ENCODE data around the gene MBNL3. TPM values are rescaled to one million over a fixed set of nuclear protein-coding genes. Genes with fewer than 3 reads are reported as not detected.

MBNL3 gene
- total RNA-seq, 1 experiment from 2014 or later = 0.39 TPM

- no peak for DNase-seq (ENCODE audit: low read depth, low spot score)
- ATAC-seq = no peak
- no peak for TF ChIP-seq TCF7L2 (IDR thresholded peaks at IDR 0.05; ENCODE audit: low read depth, low read length)
- no peak for TF ChIP-seq POLR2AphosphoS5 (IDR thresholded peaks at IDR 0.05; ENCODE audit: low read depth, low read length)
- no peak for TF ChIP-seq REST (IDR thresholded peaks at IDR 0.05; ENCODE audit: insufficient read depth in 1 of 2, low read depth in 2 of 2, low read length in 1 of 2)
- no peak for TF ChIP-seq CTCF (IDR thresholded peaks at IDR 0.05)
- no peak for TF ChIP-seq SIN3A (IDR thresholded peaks at IDR 0.05; ENCODE audit: borderline replicate concordance, insufficient read depth, low read depth, low read length)
- H3K9me3 ChIP-seq (ENCODE audit: control insufficient read depth, insufficient read depth, low read depth, low read length) = no peaks in the 10 kb centered on the region
- ChIA-PET CTCF (no interaction called here), POLR2A (no interaction called here)
- H3K4me1 ChIP-seq (ENCODE audit: control insufficient read depth, insufficient read depth, low read length) = no peaks in the 10 kb centered on the region
- H3K27me3 ChIP-seq (ENCODE audit: control insufficient read depth, insufficient read depth, low read length) = no peaks in the 10 kb centered on the region
- H3K4me3 ChIP-seq (ENCODE audit: low read depth in 2 of 2, low read length in 2 of 2) = no peak overlapping the region
- BruUV-seq (replicated peaks) = no TSS peak
- no peak overlapping the region for H3K27ac ChIP-seq (ENCODE audit: low read length)
- in situ Hi-C loops (cut with HindIII; ENCODE audit: low pct_unique_long_range_greater_than_20kb, low sequenced_read_pairs) = no loop called here
- intact Hi-C loops (cut with micrococcal nuclease; ENCODE audit: unreplicated experiment) = no loop called here
- no peaks in the 10 kb centered on the region for H3K36me3 ChIP-seq (ENCODE audit: control insufficient read depth, insufficient read depth, low read length)
These were observed 98.0 kb downstream of the MBNL3 start for GRCh38 chrX:132390792-132391191.

- POLR2A ChIA-PET = no interaction called here
- Histone ChIP-seq H3K4me3 (ENCODE audit: low read depth in 2 of 2, low read length in 2 of 2) (no peak overlapping the region), H3K27me3 (ENCODE audit: control insufficient read depth, insufficient read depth, low read length) (no peaks in the 10 kb centered on the region), H3K9me3 (ENCODE audit: control insufficient read depth, insufficient read depth, low read depth, low read length) (no peaks in the 10 kb centered on the region), H3K36me3 (ENCODE audit: control insufficient read depth, insufficient read depth, low read length) (no peaks in the 10 kb centered on the region), H3K27ac (ENCODE audit: low read length) (no peak overlapping the region), H3K4me1 (ENCODE audit: control insufficient read depth, insufficient read depth, low read length) (no peaks in the 10 kb centered on the region)
- ATAC-seq (no peak), DNase-seq (ENCODE audit: low read depth, low spot score) (no peak)
- no TSS peak for BruUV-seq (replicated peaks)
- no peak for TF ChIP-seq POLR2AphosphoS5 (IDR thresholded peaks at IDR 0.05; ENCODE audit: low read depth, low read length)
- no peak for TF ChIP-seq TCF7L2 (IDR thresholded peaks at IDR 0.05; ENCODE audit: low read depth, low read length)
- no peak for TF ChIP-seq REST (IDR thresholded peaks at IDR 0.05; ENCODE audit: insufficient read depth in 1 of 2, low read depth in 2 of 2, low read length in 1 of 2)
- no peak for TF ChIP-seq CTCF (IDR thresholded peaks at IDR 0.05)
- TF ChIP-seq SIN3A (IDR thresholded peaks at IDR 0.05; ENCODE audit: borderline replicate concordance, insufficient read depth, low read depth, low read length) = no peak
- intact Hi-C loops (cut with micrococcal nuclease; ENCODE audit: unreplicated experiment) (no loop called here), in situ Hi-C loops (cut with HindIII; ENCODE audit: low pct_unique_long_range_greater_than_20kb, low sequenced_read_pairs) (no loop called here)
- CTCF ChIA-PET = interaction anchor here (0.6 kb wide), 1 partner anchor 590 kb away, joined by 3 read pairs; no protein-coding TSS in a partner anchor
These were observed 99.4 kb downstream of the MBNL3 start for GRCh38 chrX:132389480-132389879.
